ENCODE measurements around the gene POLR1G.

The POLR1G gene

DNA sequence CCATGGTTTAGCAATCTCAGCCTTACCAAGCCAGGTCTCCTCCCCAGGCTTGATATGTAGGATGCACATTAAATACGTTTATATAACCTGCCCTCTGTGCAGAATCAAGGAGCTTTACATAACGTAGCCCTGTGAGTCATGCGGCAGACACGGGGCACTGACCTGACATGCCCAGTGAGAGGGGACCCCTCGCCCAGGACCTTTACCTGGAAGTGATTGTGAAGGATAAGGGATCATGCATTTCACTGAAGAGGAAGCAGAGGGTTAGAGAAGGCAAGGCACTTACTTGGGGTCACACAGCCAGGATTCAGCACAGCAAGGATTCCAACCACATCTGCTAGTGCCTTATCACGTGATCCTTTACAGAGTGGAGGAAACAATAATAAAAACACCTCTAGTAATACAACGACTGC is 42.4 kb downstream of the POLR1G start:
- DNase-seq, result no peak

DNA sequence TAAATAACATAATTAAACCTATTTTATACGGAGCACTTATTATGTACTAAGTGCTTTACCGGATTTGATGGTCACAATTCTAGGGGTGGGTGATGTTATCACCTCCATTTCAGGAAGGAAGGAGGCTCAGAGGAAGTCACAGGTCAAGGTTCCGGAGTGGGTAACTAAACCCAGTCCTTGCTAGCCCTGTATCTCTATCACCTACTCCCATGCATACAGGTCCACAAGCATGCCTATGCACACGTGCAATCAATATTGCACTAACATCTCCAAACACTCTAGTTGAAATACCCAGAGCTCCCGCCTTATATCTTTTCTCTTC is 43.5 kb downstream of the POLR1G start:
- DNase-seq, result peak; percentile 68

DNA sequence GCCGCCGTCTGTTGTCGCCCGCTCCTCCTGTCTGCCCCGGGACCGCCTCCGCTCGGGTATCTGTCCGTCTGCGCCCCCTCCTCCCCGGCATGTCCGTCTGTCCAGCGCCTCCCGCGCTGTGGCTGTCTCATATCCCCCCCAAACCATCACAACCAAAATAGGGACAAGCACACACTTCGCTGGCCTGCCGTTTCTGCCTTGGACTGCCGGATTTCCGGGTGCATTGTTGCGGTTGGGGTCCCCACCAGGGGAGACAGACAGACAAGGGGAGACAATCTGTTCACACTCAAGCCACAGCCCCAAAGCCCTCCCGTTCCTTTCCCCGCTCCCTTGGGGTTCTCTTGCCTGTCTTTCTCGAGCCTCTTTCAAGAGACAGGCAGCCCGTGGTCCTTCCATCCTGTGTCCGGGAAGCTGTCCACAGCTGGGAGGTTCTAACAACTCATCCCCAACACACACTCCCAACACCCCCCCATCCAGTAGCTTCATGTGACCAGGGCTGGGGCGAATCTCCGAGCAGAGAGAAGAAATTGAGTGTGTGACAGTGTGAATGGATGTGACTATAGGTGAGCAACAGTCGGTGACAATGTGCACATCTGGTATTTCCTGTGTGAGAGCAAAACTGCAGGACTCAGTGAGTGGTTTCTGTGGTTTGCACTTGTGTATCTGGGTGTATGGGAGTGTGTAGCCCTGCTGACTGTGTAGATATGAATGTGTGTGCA is 44.8 kb downstream of the POLR1G start:
- no peak for DNase-seq

DNA sequence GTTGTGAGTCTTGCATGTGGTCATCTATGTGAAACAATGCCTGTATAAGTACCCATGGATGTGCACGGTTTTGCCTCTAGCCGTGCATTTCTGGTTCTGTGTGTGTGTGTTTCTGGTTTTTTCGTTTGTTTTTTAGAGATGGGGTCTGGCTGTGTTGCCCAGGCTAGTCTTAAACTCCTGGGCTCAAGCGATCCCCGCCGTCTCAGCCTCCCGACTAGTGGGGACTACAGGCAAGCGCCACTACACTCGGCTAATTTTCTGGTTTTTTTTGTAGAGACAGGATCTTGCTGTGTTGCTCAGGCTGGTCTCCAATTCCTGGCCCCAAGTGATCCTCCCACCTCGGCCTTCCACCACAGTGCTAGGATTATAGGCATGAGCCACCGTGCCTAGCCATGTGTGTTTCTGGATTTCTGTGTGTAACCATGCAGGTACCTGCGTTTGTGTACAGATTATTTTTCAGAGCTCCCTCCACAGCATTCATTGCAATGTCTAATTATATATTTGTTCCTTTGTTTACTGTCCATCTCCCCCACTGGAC is 45.5 kb downstream of the POLR1G start:
- no peak for DNase-seq

DNA sequence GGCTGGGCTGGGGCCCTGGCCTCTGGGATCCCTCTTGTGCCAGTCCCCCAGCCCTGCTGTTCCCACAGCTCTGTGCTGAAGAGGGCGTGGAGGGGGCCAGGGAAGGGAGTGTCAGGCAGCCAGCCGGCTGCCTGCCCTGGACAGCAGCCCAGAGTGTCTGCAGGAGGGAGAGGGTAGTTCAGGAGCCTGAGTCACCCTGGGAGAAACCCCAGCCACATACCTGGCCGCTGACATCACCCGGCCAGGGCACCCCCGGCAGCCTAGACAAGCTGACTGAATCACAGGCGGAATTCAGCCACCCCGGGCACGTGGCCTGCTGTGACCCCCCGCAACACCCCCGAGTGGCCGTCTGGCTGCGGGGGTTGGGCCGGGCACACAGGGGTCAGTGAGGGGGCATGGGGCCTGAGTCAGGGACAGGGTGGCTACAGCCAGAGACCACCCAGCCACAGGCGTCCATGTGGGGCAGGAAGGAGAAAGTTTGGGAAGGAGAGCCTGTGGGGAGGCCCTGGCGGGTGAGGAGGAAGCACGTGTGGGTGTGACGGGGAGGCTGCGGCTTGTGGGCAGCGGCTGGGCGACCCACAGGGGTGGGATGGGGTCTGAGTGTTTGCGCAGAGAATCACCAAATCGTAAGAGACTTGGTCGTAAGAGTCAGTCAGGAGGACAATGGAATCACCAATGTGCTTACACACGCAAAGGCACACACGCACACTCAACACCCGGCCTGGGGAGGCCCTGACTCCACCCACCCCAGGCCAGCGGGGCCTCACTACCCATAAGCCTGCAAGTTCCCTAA is 49.5 kb downstream of the POLR1G start:
- peak; percentile 91 for DNase-seq

DNA sequence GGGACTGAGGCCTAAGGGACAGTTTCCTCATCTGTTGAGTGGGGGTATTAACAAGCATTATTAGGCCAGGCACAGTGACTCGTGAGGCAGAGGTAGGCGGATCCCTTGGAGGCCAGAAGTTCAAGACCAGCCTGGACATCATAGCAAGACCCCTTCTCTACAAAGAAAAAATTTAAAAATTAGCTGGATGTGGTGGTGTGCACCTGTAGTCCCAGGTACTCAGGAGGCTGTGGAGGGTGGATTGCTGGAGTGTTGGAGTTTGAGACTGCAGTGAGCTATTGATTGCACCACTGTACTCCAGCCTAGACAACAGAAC is 50.0 kb downstream of the POLR1G start:
- no peak for DNase-seq

DNA sequence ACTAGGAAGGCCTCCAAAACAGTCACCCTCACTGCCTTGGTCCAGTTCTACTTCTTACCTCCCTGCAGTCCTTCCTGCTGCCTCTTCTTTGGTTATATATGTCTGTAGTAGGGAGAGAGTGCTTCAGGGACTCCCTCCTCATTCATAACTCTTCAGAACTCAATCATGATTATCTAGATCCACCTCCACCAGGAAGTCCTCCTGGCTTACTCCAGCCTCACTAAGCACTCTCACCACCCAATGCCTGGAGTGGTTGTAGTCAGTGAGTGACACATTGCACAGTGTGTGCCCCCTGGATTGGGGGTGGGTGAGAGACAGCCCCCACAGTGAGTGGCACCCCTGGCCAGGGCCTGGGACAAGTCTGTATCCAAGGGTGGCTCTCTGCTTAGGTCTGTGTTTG is 51.3 kb downstream of the POLR1G start:
- DNase-seq, result no peak

Measured in GF-D8 (cell line).